Esophagus muscularis mucosa (tissue), 3 donors: ENCODE data around the gene CLEC3A.

Source experiments
- CTCF ChIP-seq, 3 experiments: fragments of 200-600 bp in 2 of 3; fragments of 450-650 bp in 1 of 3; sonication (generic) in 2 of 3; IDR thresholded peaks; one replicate each; pipeline ENCODE4 v1.5.1; 2017 to 2019; ENCODE audit warnings: antibody characterized with exemption in 3 of 3, mild to moderate bottlenecking in 2 of 3, moderate library complexity in 1 of 3
- POLR2A ChIP-seq: fragments of 450-650 bp; IDR thresholded peaks from one replicate; pipeline ENCODE4 v1.6.1; 2017; ENCODE audit warnings: antibody characterized with exemption, moderate library complexity, mild to moderate bottlenecking, low read depth
- POLR2AphosphoS5 ChIP-seq, 2 donors: sonication (generic); formaldehyde crosslinking; IDR thresholded peaks; one replicate each; pipeline ENCODE4 v1.6.1; 2017; ENCODE audit warnings: antibody characterized with exemption in 2 of 2

GRCh38 chr16:78060809-78061208 lies 38.5 kb downstream of the CLEC3A start:
- TF ChIP-seq POLR2A (no peak), CTCF (IDR thresholded peaks at IDR 0.05) (no peak), POLR2AphosphoS5 (IDR thresholded peaks at IDR 0.05) (no peak)
